Stimulated activated CD4-positive, alpha-beta T cell treated with anti-CD3 and anti-CD28 coated beads, Interleukin-1b, Interleukin-23, amount 100 ng/mL, for 24 hours (primary cell): Measurements from ENCODE around the gene GAK.

Source experiments
- DNase-seq, 4 experiments: peaks; one replicate each; pipeline ENCODE4 v3.0.0-alpha.2; 2020; ENCODE audit warnings: low read depth in 4 of 4, low spot score in 1 of 4

The GAK gene

GRCh38 chr4:832108-832507 lies 100.0 kb downstream of the GAK start:
- no peak for DNase-seq

- DNase-seq: no peak
Observed at GRCh38 chr4:831483-831805, 100.7 kb downstream of the GAK start.

GRCh38 chr4:830601-831482 lies 101.3 kb downstream of the GAK start:
- DNase-seq: no peak

GRCh38 chr4:829761-830600 lies 102.1 kb downstream of the GAK start:
- no peak for DNase-seq

GRCh38 chr4:829291-829690 lies 102.8 kb downstream of the GAK start:
- no peak for DNase-seq

GRCh38 chr4:828641-829271 lies 103.4 kb downstream of the GAK start:
- DNase-seq: no peak

- no peak for DNase-seq
Observed at GRCh38 chr4:827209-828081, 104.7 kb downstream of the GAK start.

- DNase-seq: no peak
Observed at GRCh38 chr4:826508-827208, 105.5 kb downstream of the GAK start.

- no peak for DNase-seq
Observed at GRCh38 chr4:825971-826330, 106.2 kb downstream of the GAK start, which contains the start of gene CPLX1. CPLX1 (minus strand) TSS chr4:826129; CDS start chr4:824522, 1,607 bp downstream.

- no peak for DNase-seq
Observed at GRCh38 chr4:825063-825970, 106.8 kb downstream of the GAK start.

GRCh38 chr4:824461-825062 lies 107.6 kb downstream of the GAK start:
- DNase-seq: no peak

- no peak for DNase-seq
Observed at GRCh38 chr4:823761-824460, 108.2 kb downstream of the GAK start.

- DNase-seq: no peak
Observed at GRCh38 chr4:823176-823760, 108.8 kb downstream of the GAK start.

- no peak for DNase-seq
Observed at GRCh38 chr4:822361-823175, 109.5 kb downstream of the GAK start.

- no peak for DNase-seq
Observed at GRCh38 chr4:821631-822030, 110.5 kb downstream of the GAK start.

GRCh38 chr4:821181-821591 lies 110.9 kb downstream of the GAK start:
- DNase-seq: no peak
